Measurements from ENCODE around the gene MMP24OS.

Gene MMP24OS

GRCh38 chr20:35277531-35278395 is at the start of gene MMP24OS:
TSS of gene MMP24OS (minus strand) at chr20:35278122. CDS start at chr20:35277929, 193 bp downstream.
- TF ChIP-seq, protein P1, sequence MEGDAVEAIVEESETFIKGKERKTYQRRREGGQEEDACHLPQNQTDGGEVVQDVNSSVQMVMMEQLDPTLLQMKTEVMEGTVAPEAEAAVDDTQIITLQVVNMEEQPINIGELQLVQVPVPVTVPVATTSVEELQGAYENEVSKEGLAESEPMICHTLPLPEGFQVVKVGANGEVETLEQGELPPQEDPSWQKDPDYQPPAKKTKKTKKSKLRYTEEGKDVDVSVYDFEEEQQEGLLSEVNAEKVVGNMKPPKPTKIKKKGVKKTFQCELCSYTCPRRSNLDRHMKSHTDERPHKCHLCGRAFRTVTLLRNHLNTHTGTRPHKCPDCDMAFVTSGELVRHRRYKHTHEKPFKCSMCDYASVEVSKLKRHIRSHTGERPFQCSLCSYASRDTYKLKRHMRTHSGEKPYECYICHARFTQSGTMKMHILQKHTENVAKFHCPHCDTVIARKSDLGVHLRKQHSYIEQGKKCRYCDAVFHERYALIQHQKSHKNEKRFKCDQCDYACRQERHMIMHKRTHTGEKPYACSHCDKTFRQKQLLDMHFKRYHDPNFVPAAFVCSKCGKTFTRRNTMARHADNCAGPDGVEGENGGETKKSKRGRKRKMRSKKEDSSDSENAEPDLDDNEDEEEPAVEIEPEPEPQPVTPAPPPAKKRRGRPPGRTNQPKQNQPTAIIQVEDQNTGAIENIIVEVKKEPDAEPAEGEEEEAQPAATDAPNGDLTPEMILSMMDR (conservative IDR thresholded peaks at IDR 0.05), result peak; percentile 58
- peak within 1 kb of the TSS; percentile 89 for H3K27ac ChIP-seq

DNA sequence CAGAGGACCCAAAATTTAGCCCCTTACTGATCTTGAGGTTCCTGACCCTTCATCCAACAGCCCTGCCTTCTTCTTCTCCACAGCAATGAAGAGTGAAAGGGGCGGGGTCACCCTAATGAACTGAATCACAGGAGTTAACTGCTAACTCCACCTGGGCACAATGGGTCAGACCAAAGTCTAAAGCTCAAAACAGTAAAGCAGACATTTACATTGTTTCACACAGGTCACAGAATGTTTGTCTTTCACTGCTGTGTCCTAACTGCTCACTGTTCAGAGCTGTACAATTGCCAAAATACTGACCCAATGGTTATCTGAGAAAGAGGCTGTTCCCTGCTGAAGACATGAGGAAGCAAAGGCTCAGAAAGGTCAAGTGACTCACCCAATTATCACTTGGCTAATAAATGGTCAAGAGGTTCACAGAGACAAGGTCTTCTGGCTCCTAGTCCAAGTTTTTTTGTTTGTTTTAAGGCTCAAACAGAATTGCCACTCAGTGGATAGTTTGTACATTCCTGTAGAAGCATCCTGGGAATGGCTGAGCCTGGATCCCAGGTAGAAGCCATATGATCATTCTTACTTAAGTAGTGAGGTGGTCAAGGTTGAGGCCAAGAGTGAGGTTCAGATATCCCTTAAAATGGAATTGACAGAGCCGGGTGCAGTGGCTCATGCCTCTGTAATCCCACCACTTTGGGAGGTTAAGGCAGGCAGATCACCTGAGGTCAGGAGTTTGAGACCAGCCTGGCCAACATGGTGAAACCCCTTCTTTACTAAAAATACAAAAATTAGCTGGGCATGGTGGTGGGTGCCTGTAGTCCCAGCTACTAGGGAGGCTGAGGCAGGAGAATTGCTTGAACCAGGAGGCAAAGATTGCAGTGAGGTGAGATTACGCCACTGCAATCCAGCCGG is 49.4 kb upstream of the MMP24OS start:
- H3K27ac ChIP-seq, result no peak overlapping the region
- TF ChIP-seq, protein P1 (conservative IDR thresholded peaks at IDR 0.05), result no peak

GRCh38 chr20:35326740-35327073 is 48.8 kb upstream of the MMP24OS start:
- TF ChIP-seq, protein P1 (conservative IDR thresholded peaks at IDR 0.05), result no peak
- H3K27ac ChIP-seq, result no peak overlapping the region

GRCh38 chr20:35326021-35326739 is 48.3 kb upstream of the MMP24OS start:
- TF ChIP-seq, protein P1 (conservative IDR thresholded peaks at IDR 0.05), result no peak
- no peak overlapping the region for H3K27ac ChIP-seq

- no peak overlapping the region for H3K27ac ChIP-seq
These were observed 47.5 kb upstream of the MMP24OS start for GRCh38 chr20:35325401-35325800.

DNA sequence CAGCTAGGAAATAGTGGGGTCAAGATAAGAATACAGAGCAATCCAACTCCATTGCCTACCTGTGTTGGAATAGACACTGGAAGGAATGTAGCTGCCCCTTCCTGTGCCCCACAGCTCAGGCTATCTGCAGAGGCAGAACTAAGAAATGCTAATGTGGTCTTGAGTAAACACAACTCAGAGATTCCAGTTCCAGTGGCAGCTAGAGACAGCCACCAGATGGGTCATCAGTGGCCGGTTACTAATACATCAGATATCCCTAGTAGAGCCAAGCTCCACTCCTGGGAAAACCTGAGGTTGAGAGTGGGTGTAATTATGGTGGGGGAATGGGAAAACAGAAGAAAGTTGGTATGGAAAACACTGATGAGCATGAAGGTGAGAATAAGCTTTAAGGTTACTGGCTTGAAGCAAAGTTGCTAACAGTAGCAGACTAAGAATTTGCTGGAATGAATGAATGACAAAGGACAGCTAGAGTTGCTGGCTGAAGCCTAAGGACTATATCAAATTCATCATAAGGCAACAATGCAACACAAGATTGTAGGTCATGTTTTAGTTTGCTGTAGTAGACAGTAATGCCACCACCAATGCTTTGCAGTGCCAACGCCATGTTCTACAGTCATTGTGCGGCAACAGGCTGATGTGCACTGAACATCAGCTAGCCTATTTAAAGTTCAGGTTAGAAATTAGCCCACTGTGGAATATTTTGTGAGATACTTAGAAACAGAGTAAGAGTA is 42.6 kb upstream of the MMP24OS start:
- no peak overlapping the region for H3K27ac ChIP-seq

More at GRCh38 chr20:35325401-35325800, 47.5 kb upstream of the MMP24OS start:
- TF ChIP-seq, protein P1 (conservative IDR thresholded peaks at IDR 0.05), result no peak

More for the DNA sequence above, 42.6 kb upstream of the MMP24OS start:
- TF ChIP-seq, protein P1 (conservative IDR thresholded peaks at IDR 0.05), result no peak
